Nephron progenitor cell (in vitro differentiated cells): ENCODE measurements around the gene PLP2.
"Not testable (repeated sequence)": the region's sequence is repeated elsewhere in the genome, so short reads cannot be mapped to it uniquely, and the experiment has no call there.

Experiments used
- DNase-seq: peaks from one replicate; pipeline ENCODE4 v3.0.0; 2021
- H3K27ac Mint-ChIP-seq: 2 replicates; pipeline ENCODE4 v1.8.0; 2021; ENCODE audit warnings: mild to moderate bottlenecking, moderate library complexity, mixed read lengths
- H3K27me3 Mint-ChIP-seq: 2 replicates; pipeline ENCODE4 v1.8.0; 2021; ENCODE audit warnings: mild to moderate bottlenecking, low read depth, mixed read lengths; ENCODE audit not compliant: poor library complexity
- H3K36me3 Mint-ChIP-seq: 2 replicates; pipeline ENCODE4 v1.8.0; 2021; ENCODE audit warnings: low read depth, mixed read lengths
- H3K4me1 Mint-ChIP-seq: 2 replicates; pipeline ENCODE4 v1.8.0; 2021; ENCODE audit warnings: mixed read lengths
- H3K4me3 Mint-ChIP-seq: 2 replicates; pipeline ENCODE4 v1.8.0; 2021; ENCODE audit warnings: mild to moderate bottlenecking, moderate library complexity, mixed read lengths
- H3K9me3 Mint-ChIP-seq: 2 replicates; pipeline ENCODE4 v1.8.0; 2021; ENCODE audit warnings: mild to moderate bottlenecking, moderate library complexity, mixed read lengths
- CTCF ChIP-seq: fragments of 200-600 bp; sonication (generic); IDR thresholded peaks from 2 replicates; pipeline ENCODE4 v1.5.0; 2021; ENCODE audit warnings: antibody characterized with exemption

Gene PLP2

GRCh38 chrX:49167740-49168108 is 4.0 kb upstream of the PLP2 start:
- DNase-seq, result no peak
- H3K9me3 Mint-ChIP-seq, result peaks cover 57% of the 10 kb centered on the region
- H3K27me3 Mint-ChIP-seq, result peaks cover 65% of the 10 kb centered on the region
- no peaks in the 10 kb centered on the region for H3K36me3 Mint-ChIP-seq
- no peak for TF ChIP-seq CTCF
- peak overlapping the region; percentile 66 for H3K4me3 Mint-ChIP-seq
- peaks cover 18% of the 10 kb centered on the region for H3K4me1 Mint-ChIP-seq
- H3K27ac Mint-ChIP-seq, result no peak overlapping the region

GRCh38 chrX:49172280-49172780 is 632 bp downstream of the PLP2 start:
- H3K4me1 Mint-ChIP-seq, result peaks cover 10% of the 10 kb centered on the region
- peaks cover 24% of the 10 kb centered on the region for H3K36me3 Mint-ChIP-seq
- no peak overlapping the region for H3K27ac Mint-ChIP-seq
- H3K9me3 Mint-ChIP-seq, result peaks cover 63% of the 10 kb centered on the region
- TF ChIP-seq CTCF, result no peak
- H3K4me3 Mint-ChIP-seq, result peak overlapping the region; percentile 76
- no peak for DNase-seq
- H3K27me3 Mint-ChIP-seq, result peaks cover 58% of the 10 kb centered on the region

- Mint-ChIP-seq H3K36me3 (peaks cover 24% of the 10 kb centered on the region), H3K4me3 (peak overlapping the region; percentile 60), H3K27me3 (peaks cover 50% of the 10 kb centered on the region), H3K9me3 (peaks cover 60% of the 10 kb centered on the region)
- DNase-seq, H3K27ac Mint-ChIP-seq, H3K4me1 Mint-ChIP-seq: not testable (repeated sequence)
Measured at GRCh38 chrX:49173544-49173943, 1.8 kb downstream of the PLP2 start.

GRCh38 chrX:49174723-49175122 is 3.0 kb downstream of the PLP2 start:
- no peak overlapping the region for H3K4me3 Mint-ChIP-seq
- peaks cover 60% of the 10 kb centered on the region for H3K9me3 Mint-ChIP-seq
- peaks cover 7% of the 10 kb centered on the region for H3K4me1 Mint-ChIP-seq
- peaks cover 42% of the 10 kb centered on the region for H3K27me3 Mint-ChIP-seq
- TF ChIP-seq CTCF, result no peak
- DNase-seq, result no peak
- peaks cover 32% of the 10 kb centered on the region for H3K36me3 Mint-ChIP-seq
- no peak overlapping the region for H3K27ac Mint-ChIP-seq

- H3K27me3 Mint-ChIP-seq, result peaks cover 32% of the 10 kb centered on the region
- TF ChIP-seq CTCF, result no peak
- H3K4me3 Mint-ChIP-seq, result no peak overlapping the region
Measured at GRCh38 chrX:49175435-49176274, 4.0 kb downstream of the PLP2 start.

GRCh38 chrX:49176421-49177326 is 5.0 kb downstream of the PLP2 start:
- Mint-ChIP-seq H3K4me3 (no peak overlapping the region), H3K27me3 (peaks cover 22% of the 10 kb centered on the region), H3K27ac (no peak overlapping the region), H3K9me3 (peaks cover 58% of the 10 kb centered on the region), H3K36me3 (peaks cover 40% of the 10 kb centered on the region), H3K4me1 (peaks cover 7% of the 10 kb centered on the region)
- TF ChIP-seq CTCF, result no peak
- DNase-seq, result no peak

More at GRCh38 chrX:49175435-49176274, 4.0 kb downstream of the PLP2 start:
- Mint-ChIP-seq H3K27ac (no peak overlapping the region), H3K4me1 (peaks cover 7% of the 10 kb centered on the region), H3K9me3 (peaks cover 60% of the 10 kb centered on the region), H3K36me3 (peaks cover 39% of the 10 kb centered on the region)
- no peak for DNase-seq
